Transverse colon (tissue), 4 donors: ENCODE measurements around the gene HYI.

Source experiments
- CTCF ChIP-seq, 5 experiments: fragments of 200-600 bp in 3 of 5; fragments of 450-650 bp in 2 of 5; sonication (generic) in 3 of 5; IDR thresholded peaks; 1 replicate in 2 of 5; 2 replicates in 3 of 5; pipeline ENCODE4 v1.5.1; 2016 to 2017; ENCODE audit warnings: antibody characterized with exemption in 5 of 5, inconsistent platforms in 3 of 5, mild to moderate bottlenecking in 2 of 5, moderate library complexity in 1 of 5
- EP300 ChIP-seq: sonication (generic); formaldehyde crosslinking; IDR thresholded peaks from one replicate; pipeline ENCODE4 v1.6.1; 2017; ENCODE audit warnings: antibody characterized with exemption, low read depth
- POLR2A ChIP-seq: fragments of 450-650 bp; IDR thresholded peaks from one replicate; pipeline ENCODE4 v1.6.1; 2016; ENCODE audit warnings: antibody characterized with exemption, mild to moderate bottlenecking, moderate library complexity
- POLR2AphosphoS5 ChIP-seq, 3 donors: sonication (generic); formaldehyde crosslinking; IDR thresholded peaks; one replicate each; pipeline ENCODE4 v1.6.1; 2016; ENCODE audit warnings: antibody characterized with exemption in 3 of 3

- TF ChIP-seq CTCF (IDR thresholded peaks at IDR 0.05): no peak
- TF ChIP-seq POLR2A: no peak
- no peak for TF ChIP-seq POLR2AphosphoS5 (IDR thresholded peaks at IDR 0.05)
- no peak for TF ChIP-seq EP300
Observed at GRCh38 chr1:43460988-43461693, 7.4 kb upstream of the HYI start.
